ENCODE measurements around the gene SERINC2.

- TF ChIP-seq POLR2AphosphoS5 (IDR thresholded peaks at IDR 0.05; ENCODE audit: low read depth, low read length) (no peak), CTCF (IDR thresholded peaks at IDR 0.05) (no peak)
These were observed 30.5 kb upstream of the SERINC2 start for GRCh38 chr1:31382379-31382989.

Data from Panc1 (cell line).